SK-N-DZ (cell line): ENCODE data around the gene ARID1B.
"Not testable (repeated sequence)": the region's sequence is repeated elsewhere in the genome, so short reads cannot be mapped to it uniquely, and the experiment has no call there.

ENCODE experiments used
- DNase-seq: peaks from one replicate; pipeline ENCODE4 v3.0.0-alpha.2; 2015; ENCODE audit warnings: low spot score

The ARID1B gene

DNA sequence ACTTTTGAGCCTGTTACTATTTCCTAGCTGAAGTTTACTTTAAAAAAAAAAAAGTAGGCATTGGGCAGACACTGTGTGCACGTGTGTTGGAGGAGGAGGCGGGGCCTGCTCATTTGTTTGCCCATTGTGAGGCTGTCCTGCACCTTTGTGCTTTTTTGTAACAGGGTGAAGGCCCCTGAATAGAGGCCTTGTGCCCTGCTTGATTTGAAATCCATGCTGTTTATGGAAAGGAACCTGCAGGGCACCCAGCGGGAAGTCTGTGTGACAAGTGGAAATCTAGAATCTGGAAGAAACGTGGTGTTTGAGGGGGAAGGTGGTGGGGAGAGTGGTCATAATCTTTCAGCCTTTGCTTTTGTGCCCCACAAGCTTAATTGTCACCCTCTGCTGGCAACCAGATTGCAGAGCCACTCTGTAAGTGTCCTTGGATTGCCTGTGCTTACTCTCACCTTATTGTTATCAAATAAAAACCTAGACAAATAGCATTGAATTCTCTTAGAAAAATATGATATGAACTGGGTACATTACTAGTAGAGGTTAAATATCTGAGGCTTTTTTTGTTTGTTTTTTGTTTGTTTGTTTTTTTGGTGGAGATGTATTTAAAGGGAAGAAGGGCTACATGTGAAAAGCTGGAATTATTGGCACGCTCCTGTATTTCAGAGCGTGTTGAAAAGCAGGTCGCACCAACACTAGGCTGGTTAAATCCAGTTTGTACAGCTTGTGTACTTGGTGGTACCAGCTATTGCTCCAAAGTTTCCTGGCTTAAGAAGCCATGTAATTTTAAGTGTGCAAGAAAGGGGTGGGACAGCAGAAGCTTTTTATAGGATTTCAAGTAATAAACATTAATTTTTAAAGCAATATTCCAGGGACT lies 156.3 kb downstream of the ARID1B start:
- DNase-seq: no peak

DNA sequence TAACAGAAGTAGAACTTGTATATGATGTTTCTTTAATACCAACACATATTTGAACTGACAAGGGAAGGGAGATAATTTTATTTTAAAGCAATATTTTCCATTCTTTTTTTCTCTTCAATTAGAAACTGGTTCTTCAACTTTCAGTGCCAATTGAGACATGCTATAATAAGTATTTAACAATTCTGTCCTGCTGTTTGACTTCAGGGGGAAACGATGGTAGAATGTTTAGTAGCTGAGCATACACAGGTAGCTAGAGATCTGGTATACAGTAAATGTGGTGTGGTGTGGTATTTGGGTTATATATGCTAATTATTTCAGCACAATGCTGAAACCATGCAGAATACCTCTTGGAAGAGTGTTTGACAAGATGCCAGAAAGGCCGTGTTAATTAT lies 156.9 kb downstream of the ARID1B start:
- DNase-seq: no peak

DNA sequence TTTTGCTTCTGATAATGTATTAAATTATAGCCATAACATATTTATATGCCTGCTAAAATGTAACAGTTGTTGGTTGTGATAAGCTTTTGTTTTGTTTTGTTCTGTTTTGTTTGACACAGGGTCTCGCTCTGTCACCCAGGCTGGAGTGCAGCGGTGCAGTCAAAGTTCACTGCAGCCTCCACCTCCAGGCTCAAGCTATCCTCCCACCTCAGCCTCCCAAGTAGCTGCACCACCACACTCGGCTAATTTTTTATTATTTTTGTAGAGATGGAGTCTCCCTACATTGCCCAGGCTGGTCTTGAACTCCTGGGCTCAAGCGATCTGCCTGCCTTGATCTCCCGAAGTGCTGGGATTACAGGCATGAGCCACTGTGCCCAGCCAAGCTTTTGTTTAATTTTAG lies 157.8 kb downstream of the ARID1B start:
- no peak for DNase-seq

DNA sequence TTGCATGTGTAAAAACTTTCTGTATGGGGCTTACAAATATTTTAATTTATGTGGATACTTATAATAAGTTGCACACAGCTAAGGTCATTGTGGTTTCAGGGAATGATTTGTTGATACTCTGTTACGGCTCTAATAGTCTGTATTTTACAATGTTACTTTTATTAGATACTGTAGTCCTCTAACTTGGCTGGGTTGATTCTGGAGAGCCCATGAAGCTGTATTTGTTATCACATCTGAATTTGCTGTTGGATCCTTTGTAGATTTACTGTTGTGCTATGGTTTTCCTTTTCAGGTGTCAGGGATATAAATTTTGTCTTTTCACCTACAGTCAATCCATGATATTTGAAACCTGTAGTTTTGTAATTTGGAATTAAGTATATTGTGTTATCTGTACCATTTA lies 161.0 kb downstream of the ARID1B start:
- no peak for DNase-seq

DNA sequence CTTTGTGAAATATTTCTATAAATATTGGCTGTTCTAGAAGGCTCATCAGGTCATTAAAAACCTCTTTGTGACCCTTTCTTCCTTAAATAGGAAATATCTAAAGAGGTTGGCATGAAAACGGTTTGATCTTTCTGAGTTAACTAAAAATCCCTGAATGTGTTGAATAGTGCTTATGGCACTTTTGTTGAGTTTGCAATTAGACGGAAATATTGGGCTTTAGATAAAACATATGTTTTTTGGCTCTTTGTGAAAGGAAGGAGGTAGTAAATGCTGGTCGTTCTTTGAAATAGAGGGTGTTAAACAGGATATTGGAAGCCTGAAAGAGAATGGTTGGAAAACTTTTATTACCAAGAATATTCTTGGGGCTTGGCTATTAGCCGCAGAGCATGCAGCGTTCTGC lies 163.0 kb downstream of the ARID1B start:
- no peak for DNase-seq

DNA sequence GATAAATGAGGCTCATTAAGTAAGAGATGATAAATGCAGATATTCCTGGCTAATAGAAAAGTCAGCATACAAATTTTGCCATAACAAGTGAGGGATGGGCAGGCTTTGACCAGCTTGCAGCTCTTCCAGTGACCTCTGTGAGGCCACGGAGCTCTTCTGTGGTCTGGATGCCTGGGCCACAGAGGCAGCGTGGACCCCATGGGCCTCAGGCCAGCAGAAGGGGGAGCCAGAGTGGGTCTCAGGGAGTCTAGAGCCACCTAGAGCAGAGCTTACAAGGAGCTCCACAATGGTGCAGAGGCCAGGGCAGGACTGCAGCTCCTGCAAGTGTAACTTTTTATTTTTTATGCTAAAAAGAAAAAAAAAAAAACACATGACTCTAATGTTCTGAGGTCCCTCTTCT lies 165.1 kb downstream of the ARID1B start:
- peak; percentile 22 for DNase-seq

DNA sequence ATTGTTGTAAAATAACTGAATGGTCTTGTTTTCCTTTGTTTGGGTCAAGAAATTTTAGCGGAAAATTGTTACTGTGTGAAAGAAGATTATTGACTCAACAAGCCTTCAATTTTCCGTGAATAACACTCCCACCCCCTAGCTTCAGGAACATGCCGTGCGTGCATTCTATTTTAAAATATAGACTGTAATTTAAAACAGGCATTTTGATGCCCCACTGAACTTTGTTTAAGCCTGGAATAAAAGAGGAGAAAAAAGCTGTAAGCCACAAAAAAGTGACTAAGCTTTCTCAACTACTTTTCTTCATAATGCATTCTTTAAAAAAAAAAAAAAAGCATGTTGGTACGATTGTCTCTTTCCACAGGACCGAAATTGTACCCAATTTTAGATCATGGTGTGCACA lies 166.0 kb downstream of the ARID1B start:
- no peak for DNase-seq

DNA sequence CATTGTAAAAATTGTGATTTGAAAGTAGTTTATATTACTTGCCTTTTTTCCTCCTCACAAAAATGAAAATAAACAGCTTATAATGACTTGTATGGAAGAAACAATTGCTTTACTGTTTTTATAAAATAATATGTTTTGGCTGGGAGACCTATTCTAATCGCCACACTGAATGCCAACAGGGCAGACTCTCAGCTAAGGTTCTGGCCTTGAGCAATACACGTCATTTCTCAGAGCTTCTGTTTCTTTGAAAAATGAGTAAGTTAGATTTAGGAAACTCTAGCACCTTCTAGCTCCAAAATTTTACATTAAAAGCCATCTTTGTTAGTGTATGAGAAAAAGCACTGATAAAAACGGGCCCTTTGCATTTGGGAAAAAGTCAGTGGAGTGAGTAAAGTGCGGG lies 166.6 kb downstream of the ARID1B start:
- no peak for DNase-seq

DNA sequence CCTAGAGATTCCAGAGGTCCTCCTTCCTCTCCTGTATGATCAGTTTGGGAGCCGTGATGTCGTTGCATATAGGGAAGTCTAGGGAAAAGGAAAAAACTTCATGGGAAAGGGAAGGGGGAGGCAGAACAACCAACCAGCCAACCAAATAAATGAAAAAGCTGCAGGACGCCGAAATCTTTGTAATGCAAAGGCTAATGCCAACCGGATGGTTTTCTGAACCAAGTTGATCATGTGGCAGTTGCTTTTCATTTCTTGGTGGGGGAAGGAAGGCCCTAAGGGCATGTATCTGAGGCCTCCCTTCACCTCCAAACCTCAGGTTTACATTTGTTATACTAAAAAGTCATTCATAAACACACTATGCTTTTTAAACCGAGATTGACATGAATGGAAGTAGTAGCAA lies 167.2 kb downstream of the ARID1B start:
- DNase-seq: no peak

DNA sequence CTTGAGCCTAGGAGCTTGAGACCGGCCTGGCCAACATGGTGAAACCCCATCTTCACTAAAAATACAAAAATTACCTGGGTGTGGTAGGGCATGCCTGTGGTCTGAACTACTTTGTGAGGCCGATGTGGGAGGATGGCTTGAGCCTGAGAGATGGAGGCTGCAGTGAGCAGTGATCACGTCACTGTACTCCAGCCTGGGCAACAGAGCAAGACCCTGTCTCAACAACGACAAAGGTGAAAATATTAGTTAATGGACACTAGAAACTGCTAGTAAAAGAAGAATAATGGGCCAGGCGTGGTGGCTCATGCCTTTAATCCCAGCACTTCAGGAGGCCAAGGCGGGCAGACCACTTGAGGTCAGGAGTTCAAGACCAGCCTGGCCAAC lies 168.6 kb downstream of the ARID1B start:
- not testable (repeated sequence) for DNase-seq

DNA sequence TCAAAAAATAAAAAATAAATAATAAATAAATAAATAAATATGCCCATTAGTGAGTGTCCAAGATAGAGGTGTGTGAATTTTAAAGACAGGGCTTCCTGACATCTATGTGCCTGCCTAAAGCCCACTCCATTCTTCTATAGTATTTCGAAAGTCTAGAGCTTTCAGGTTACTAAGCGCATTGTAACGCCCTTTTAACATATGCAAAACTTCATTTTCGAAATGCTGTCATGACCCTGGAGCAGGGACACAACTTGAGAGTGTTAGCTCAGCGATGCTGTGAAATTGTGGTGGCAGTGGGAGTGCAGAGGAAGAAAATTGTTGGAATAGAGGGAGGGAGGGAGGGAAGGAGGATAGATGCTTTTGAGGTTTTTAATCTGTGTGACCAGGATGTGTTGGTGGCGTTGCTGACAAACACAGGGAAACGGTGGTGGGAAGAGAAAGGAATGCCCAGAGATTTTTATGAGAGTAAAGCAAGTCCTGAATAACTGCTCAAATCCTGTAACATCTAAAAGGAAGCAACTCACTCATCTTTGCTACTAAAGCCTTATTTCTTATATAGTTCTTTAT lies 169.3 kb downstream of the ARID1B start:
- DNase-seq: no peak

DNA sequence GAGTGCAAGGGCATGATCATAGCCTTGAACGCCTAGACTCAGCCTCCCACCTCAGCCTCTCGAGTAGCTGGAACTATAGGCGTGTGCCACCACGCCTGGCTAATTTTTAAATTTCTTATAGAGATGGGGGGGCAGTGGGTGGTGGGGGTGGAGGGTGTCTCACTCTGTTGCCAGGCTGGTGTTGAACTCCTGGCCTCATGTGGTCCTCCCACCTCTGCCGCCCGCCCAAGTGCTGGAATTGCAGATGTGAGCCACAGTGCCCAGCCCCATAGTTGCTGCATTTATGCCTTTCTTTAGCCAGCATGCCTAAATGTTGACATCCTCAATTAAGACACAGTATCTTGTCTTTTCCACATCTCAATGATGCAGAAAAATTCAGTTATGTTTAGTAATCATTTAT lies 171.1 kb downstream of the ARID1B start:
- no peak for DNase-seq

DNA sequence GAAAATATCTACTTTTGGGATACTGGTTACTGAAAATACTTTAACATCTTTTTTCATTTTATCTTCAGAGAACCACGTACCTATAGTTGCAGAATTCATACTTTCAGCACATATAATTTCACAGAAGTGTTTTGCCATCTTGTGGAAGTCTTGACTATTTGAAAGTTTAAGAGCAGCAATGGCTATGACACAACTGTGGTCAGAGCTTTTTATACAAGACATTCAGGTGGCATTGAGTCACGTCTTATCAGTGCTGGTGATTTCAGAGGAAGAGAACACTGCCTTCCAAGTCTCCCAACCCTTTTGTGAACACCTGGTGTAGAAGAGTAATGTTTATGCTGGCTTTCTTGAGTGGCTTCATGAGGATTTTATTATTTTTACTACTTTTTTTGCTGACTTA lies 171.6 kb downstream of the ARID1B start:
- no peak for DNase-seq

DNA sequence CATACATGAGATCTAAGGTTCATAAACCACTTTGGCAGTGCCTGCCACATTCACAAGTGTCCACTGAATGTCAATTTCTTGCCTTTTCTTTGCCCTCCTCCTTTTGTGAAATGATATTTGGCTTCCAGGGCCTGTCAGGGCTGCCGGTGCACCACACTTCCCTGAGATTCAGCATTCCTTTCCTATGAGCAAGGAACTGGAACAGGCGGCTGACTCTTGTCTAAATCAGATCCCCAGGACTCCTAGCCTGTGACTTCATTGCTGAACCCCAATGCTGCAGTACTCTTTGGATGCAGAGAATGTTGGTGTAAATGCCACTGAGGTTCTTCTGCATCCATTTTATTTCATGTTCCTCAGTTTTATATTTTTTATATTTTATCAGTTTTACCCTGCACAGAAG lies 172.2 kb downstream of the ARID1B start:
- DNase-seq: no peak

DNA sequence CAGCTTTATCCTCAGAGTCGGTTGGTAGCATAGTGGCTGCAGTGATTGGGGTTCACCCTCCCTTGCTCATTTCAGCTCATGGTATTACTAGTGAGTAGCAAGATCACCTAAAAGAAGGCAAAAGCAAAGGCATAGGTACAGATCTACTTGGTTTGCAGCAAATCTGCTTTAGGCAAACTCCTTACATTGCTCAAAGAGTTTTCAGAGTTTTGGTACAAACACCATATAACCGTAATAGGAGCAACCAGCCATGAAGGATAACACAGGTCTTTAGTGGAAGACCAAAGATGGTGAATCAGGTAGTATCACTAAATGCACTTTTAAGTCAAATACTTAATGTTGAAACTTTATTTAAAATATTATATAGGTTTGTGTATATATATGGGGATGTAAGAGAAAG lies 172.9 kb downstream of the ARID1B start:
- DNase-seq: no peak

DNA sequence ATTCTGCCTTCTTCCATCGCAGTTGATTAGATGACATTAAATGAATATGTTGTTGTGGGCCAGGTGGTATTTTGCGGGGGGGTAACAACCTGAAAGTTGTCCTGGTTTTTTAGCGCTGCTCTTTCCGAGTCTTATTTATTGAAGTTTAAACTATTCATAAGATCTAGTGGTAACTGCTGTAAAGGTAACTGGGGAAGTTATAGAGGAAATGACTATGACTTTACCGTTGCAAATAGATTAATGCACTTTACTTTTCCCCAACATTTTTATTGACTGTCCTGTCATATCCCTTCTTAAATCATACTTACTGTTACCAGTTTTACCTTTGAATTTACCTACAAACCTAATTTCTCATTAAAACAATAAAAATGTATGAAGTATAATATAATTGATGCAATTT lies 173.4 kb downstream of the ARID1B start:
- DNase-seq: no peak

DNA sequence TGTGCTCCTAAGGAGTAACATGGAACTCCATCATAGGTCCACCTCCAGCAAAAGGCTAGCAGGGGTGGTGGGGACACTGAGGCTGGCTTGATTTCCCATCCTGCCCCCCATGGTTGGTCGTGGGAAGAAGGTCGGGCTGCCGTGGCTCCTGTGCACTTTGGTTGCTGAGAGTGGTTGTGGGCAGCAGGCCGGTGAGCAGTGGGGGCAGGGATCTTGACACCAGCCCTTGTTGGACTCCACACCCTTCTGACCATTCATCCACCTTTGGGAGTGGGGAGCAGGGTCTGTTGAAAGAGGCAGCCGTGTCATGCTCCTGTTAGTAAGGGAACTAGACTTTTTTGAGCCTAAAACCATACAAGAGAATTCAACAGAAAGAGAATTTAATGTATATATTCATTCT lies 175.2 kb downstream of the ARID1B start:
- DNase-seq: no peak

DNA sequence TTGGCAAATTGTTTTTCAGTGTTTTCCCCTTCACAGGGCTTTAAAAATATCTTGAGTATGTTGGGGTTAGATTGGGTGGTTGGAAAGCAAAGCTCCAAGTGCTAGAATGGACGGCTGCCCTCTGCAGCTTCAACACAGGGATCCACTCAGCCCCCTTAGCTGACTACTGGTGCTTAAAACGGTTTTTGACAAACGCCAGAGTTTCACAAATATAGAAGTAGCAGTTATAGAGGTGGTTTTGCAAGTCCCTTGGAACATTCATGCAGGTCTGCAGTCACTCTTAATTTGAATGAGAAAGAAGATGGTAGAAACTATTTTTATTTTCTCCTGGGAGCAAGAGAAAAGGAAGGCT lies 175.9 kb downstream of the ARID1B start:
- peak; percentile 29 for DNase-seq

DNA sequence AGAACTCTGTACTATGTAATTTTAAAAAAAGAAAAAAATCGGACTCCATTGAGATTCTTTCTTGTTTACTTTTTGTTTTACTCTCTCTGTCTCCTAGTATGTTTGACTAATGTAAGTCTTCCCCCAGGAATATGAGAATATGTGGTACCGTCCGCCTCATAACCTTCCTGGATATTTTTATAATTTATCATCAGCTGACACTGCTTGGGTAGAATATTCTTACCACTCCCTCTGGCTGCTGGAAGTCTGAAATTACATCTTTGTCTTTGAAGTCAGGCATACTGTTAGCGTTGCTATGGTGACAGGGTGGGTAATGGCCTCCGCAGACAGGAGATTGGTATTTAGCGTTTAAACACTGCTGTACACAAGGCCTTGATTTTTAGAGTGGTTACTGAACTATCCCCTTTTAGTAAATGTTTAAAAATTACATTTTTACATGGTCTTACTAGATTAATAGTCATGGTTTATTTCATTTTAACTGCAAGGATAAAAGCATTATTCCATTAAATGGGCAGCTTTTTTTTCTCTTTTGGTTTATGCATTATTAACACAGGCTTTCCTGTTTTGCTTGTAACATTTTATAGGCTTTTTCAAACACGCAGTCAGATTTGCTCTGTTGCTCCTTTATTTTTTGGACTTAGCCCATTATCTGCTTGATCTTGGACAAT lies 176.4 kb downstream of the ARID1B start:
- DNase-seq: peak; percentile 87

DNA sequence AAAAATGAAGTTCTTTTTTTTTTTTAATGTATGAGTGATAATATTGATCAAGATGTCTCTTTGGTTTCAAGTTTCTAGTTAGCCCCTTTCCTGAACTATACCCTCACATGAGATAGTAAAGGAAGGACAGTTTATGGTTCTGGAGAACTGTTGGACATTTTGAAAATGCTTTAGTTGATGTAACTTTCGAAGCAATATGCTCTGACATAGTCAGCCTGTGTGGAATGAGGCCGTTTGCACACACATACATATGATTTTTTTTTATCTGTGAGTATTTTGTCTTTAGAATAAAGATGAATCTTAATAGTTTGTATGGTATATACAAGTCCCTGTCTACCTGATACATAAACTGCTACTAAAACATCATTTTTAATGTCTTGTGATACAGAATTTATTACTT lies 177.0 kb downstream of the ARID1B start:
- no peak for DNase-seq

DNA sequence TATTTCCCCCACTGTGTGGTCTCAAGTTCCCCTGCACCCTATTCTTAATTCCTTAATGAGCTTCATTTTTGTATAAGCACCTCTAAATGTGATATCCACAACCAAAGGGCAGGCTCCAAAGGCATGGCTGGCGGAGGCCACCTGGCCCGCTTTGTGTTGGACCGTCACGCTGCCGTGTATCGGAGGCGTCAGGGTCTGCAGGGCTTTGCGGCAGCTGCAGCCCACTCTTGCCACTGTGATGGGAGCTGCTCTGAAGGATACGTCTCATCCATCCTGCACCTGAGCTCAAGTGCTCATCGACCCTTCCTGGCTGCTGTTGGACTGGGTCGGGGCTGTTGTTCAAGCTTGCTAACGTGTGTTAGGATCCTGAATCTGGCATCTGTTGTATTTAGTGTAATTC lies 177.6 kb downstream of the ARID1B start:
- no peak for DNase-seq

DNA sequence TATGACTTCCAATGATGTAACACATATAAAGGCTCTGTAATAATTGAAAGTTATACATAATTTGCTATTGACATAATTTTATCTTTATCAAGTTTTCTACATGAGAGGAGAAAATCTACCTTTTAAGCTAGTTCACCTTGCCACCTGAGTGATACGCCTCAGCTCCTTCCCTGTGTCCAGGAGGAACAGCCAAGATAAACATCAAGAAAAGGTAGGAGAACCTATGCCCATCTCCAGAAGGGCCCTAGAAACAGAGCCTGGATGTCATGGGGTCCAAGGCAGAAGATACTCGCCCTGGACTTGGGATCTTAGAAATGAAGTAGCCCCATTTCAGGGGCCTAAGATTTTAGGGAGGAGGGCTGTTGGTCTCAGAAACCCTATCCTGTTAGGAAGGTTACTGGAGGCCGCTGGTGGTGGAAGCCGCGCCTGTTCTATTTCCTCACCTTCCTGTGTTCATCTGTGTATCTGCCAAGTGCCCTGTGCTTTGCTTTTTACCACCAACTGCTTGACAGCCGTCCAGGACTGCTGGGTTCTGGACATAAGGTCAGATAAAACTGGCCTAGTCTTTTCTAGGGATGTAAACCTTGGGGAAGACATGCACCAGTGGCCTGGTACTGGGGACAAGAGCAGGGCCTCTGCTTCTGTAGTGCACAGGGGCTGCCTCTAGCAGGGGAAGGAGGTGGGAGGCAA lies 178.5 kb downstream of the ARID1B start:
- DNase-seq: no peak

DNA sequence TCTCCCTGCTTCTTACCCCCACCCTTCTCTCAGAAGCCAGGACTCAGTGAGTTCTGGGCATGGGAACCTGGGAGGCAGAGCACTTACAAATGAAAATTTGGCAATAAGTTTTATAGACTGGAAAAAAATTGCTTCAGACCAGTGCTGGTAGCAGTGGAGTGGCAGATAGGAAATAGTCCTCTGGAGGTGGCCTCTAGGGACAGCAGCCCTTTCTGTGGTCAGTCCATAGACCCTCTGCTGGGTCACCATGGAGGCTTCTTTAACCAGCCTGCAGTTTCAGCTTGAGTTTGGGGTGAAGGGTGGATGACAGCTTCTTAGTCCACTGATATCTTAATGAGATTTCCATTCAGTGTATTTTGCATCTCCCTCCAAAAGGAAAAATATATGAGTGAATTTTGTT lies 179.1 kb downstream of the ARID1B start:
- no peak for DNase-seq
